PFSK-1 (cell line): ENCODE measurements around the gene SULF2.

Source experiments
- POLR2AphosphoS5 ChIP-seq: IDR thresholded peaks from 2 replicates; pipeline ENCODE4 v1.6.1; 2012; ENCODE audit warnings: low read depth, mild to moderate bottlenecking, control low read depth, low read length, moderate library complexity
- TF ChIP-seq, protein P1 (sequence below), 2 experiments: IDR thresholded peaks; 2 replicates each; pipeline versions ENCODE4 v1.6.1 to v1.8.0; 2011 to 2012; ENCODE audit warnings: low read depth in 2 of 2, low read length in 2 of 2, control low read depth in 1 of 2, inconsistent platforms in 1 of 2, mild to moderate bottlenecking in 1 of 2, moderate library complexity in 1 of 2; ENCODE audit not compliant: insufficient read depth in 1 of 2

DNA sequence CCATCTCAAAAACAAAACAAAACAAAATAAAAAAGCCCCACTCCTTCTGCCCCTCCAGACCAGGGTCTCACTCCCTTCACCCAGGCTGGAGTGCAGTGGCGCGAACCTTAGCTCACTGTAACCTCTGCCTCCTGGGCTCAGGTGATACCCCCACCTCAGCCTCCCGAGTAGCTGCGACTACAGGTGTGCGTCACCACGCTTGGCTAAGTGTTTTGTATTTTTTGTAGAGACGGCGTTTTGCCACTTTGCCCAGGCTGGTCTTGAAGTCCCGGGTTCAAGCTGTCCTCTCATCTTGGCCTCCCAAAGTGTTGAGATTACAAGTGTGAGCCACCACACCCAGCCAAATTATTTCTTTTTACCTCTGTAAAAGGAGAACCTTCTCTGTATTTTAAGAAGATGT, 173.5 kb downstream of the SULF2 start:
- TF ChIP-seq, protein P1, sequence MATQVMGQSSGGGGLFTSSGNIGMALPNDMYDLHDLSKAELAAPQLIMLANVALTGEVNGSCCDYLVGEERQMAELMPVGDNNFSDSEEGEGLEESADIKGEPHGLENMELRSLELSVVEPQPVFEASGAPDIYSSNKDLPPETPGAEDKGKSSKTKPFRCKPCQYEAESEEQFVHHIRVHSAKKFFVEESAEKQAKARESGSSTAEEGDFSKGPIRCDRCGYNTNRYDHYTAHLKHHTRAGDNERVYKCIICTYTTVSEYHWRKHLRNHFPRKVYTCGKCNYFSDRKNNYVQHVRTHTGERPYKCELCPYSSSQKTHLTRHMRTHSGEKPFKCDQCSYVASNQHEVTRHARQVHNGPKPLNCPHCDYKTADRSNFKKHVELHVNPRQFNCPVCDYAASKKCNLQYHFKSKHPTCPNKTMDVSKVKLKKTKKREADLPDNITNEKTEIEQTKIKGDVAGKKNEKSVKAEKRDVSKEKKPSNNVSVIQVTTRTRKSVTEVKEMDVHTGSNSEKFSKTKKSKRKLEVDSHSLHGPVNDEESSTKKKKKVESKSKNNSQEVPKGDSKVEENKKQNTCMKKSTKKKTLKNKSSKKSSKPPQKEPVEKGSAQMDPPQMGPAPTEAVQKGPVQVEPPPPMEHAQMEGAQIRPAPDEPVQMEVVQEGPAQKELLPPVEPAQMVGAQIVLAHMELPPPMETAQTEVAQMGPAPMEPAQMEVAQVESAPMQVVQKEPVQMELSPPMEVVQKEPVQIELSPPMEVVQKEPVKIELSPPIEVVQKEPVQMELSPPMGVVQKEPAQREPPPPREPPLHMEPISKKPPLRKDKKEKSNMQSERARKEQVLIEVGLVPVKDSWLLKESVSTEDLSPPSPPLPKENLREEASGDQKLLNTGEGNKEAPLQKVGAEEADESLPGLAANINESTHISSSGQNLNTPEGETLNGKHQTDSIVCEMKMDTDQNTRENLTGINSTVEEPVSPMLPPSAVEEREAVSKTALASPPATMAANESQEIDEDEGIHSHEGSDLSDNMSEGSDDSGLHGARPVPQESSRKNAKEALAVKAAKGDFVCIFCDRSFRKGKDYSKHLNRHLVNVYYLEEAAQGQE (IDR thresholded peaks at IDR 0.05; ENCODE audit: insufficient read depth in 1 of 2, low read depth in 2 of 2, low read length in 2 of 2), result no peak
- TF ChIP-seq POLR2AphosphoS5, result no peak
